Measurements from ENCODE around the gene UGT1A7.

DNA sequence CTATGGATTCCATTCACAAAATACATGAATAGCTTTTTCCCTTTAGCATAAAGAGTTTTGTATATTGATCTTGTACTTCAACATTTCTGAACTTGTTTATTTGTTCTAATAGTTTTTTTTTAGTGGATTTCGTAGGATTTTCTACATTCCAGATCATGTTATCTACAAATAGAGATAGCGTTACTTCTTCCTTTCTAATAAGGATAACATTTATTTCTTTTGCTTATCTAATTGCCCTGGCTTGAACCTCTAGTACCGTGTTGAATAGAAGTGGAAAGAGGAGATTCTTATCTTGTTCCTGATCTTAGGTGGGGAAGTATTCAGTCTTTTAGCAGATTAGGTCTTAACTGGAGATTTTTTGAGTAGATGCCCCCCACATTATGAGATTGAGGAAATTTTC lies 20.5 kb downstream of the UGT1A7 start:
- TF ChIP-seq, protein P1, sequence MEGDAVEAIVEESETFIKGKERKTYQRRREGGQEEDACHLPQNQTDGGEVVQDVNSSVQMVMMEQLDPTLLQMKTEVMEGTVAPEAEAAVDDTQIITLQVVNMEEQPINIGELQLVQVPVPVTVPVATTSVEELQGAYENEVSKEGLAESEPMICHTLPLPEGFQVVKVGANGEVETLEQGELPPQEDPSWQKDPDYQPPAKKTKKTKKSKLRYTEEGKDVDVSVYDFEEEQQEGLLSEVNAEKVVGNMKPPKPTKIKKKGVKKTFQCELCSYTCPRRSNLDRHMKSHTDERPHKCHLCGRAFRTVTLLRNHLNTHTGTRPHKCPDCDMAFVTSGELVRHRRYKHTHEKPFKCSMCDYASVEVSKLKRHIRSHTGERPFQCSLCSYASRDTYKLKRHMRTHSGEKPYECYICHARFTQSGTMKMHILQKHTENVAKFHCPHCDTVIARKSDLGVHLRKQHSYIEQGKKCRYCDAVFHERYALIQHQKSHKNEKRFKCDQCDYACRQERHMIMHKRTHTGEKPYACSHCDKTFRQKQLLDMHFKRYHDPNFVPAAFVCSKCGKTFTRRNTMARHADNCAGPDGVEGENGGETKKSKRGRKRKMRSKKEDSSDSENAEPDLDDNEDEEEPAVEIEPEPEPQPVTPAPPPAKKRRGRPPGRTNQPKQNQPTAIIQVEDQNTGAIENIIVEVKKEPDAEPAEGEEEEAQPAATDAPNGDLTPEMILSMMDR (IDR thresholded peaks at IDR 0.05; ENCODE audit: low read depth, low read length, poor library complexity, severe bottlenecking), result no peak
- TF ChIP-seq EZH2phosphoT487 (IDR thresholded peaks at IDR 0.05; ENCODE audit: borderline replicate concordance, low read length), result no peak

Data from DOHH2 (cell line).